ENCODE data around the gene VWC2L. TPM values are rescaled to one million over a fixed set of nuclear protein-coding genes. Genes with fewer than 3 reads are reported as not detected.

Gene VWC2L
- total and polyA plus RNA-seq, 7 experiments from 2014 or later: not detected

GRCh38 chr2:214395040-214395439 lies 15.8 kb upstream of the VWC2L start:
- Mint-ChIP-seq H3K36me3 (no peaks in the 10 kb centered on the region), H3K4me1 (no peaks in the 10 kb centered on the region), H3K9me3 (no peaks in the 10 kb centered on the region), H3K27ac (no peak overlapping the region), H3K27me3 (no peaks in the 10 kb centered on the region), H3K4me3 (no peak overlapping the region)
- Histone ChIP-seq H3K27me3 (ENCODE audit: control insufficient read depth in 2 of 2, insufficient read depth in 2 of 2, low read length in 2 of 2) (no peaks in the 10 kb centered on the region), H3K4me1 (ENCODE audit: control insufficient read depth in 2 of 2, insufficient read depth in 2 of 2, low read length in 2 of 2) (no peaks in the 10 kb centered on the region), H3K9me3 (ENCODE audit: control insufficient read depth in 2 of 3, low read length in 3 of 3) (no peaks in the 10 kb centered on the region), H3K36me3 (ENCODE audit: control insufficient read depth in 2 of 3, insufficient read depth in 3 of 3, low read length in 3 of 3) (no peaks in the 10 kb centered on the region), H3K4me3 (ENCODE audit: low read length) (no peak overlapping the region), H3K27ac (ENCODE audit: low read depth, low read length) (no peak overlapping the region)
- intact Hi-C loops (cut with micrococcal nuclease): no loop called here
- POLR2A ChIA-PET: no interaction called here
- CTCF ChIA-PET: no interaction called here
- DNase-seq (no peak), ATAC-seq (no peak)

GRCh38 chr2:214401580-214401979 lies 9.3 kb upstream of the VWC2L start:
- no peaks in the 10 kb centered on the region for H3K27me3 Mint-ChIP-seq
- H3K9me3 Mint-ChIP-seq: no peaks in the 10 kb centered on the region
- intact Hi-C loops (cut with micrococcal nuclease): no loop called here
- H3K27ac Mint-ChIP-seq: no peak overlapping the region
- ATAC-seq: no peak
- H3K4me1 ChIP-seq (ENCODE audit: control insufficient read depth in 2 of 2, insufficient read depth in 2 of 2, low read length in 2 of 2): no peaks in the 10 kb centered on the region
- CTCF ChIA-PET: no interaction called here
- H3K27me3 ChIP-seq (ENCODE audit: control insufficient read depth in 2 of 2, insufficient read depth in 2 of 2, low read length in 2 of 2): no peaks in the 10 kb centered on the region
- POLR2A ChIA-PET: no interaction called here
- H3K4me3 ChIP-seq (ENCODE audit: low read length): no peak overlapping the region
- H3K4me1 Mint-ChIP-seq: no peaks in the 10 kb centered on the region
- no peaks in the 10 kb centered on the region for H3K36me3 Mint-ChIP-seq
- H3K36me3 ChIP-seq (ENCODE audit: control insufficient read depth in 2 of 3, insufficient read depth in 3 of 3, low read length in 3 of 3): no peaks in the 10 kb centered on the region
- no peak for DNase-seq
- H3K9me3 ChIP-seq (ENCODE audit: control insufficient read depth in 2 of 3, low read length in 3 of 3): no peaks in the 10 kb centered on the region
- no peak overlapping the region for H3K27ac ChIP-seq (ENCODE audit: low read depth, low read length)
- no peak overlapping the region for H3K4me3 Mint-ChIP-seq

- H3K27ac Mint-ChIP-seq: no peak overlapping the region
- intact Hi-C loops (cut with micrococcal nuclease): no loop called here
- Histone ChIP-seq H3K27me3 (ENCODE audit: control insufficient read depth in 2 of 2, insufficient read depth in 2 of 2, low read length in 2 of 2) (no peaks in the 10 kb centered on the region), H3K27ac (ENCODE audit: low read depth, low read length) (no peak overlapping the region), H3K9me3 (ENCODE audit: control insufficient read depth in 2 of 3, low read length in 3 of 3) (no peaks in the 10 kb centered on the region), H3K4me1 (ENCODE audit: control insufficient read depth in 2 of 2, insufficient read depth in 2 of 2, low read length in 2 of 2) (no peaks in the 10 kb centered on the region), H3K36me3 (ENCODE audit: control insufficient read depth in 2 of 3, insufficient read depth in 3 of 3, low read length in 3 of 3) (no peaks in the 10 kb centered on the region), H3K4me3 (ENCODE audit: low read length) (no peak overlapping the region)
- no peak overlapping the region for H3K4me3 Mint-ChIP-seq
- no peaks in the 10 kb centered on the region for H3K27me3 Mint-ChIP-seq
- CTCF ChIA-PET: no interaction called here
- POLR2A ChIA-PET: no interaction called here
- no peak for ATAC-seq
- H3K36me3 Mint-ChIP-seq: no peaks in the 10 kb centered on the region
- DNase-seq: no peak
- H3K4me1 Mint-ChIP-seq: no peaks in the 10 kb centered on the region
- H3K9me3 Mint-ChIP-seq: peaks cover 0 to 8% (median 0%) of the 10 kb centered on the region in 11 donors
These were observed 602 bp upstream of the VWC2L start for GRCh38 chr2:214410128-214410775.

- no peaks in the 10 kb centered on the region for H3K4me1 Mint-ChIP-seq
- CTCF ChIA-PET: no interaction called here
These were observed 1.8 kb downstream of the VWC2L start for GRCh38 chr2:214412679-214413078.

GRCh38 chr2:214436470-214436869 lies 25.6 kb downstream of the VWC2L start:
- H3K9me3 Mint-ChIP-seq: peaks cover 0 to 4% (median 0%) of the 10 kb centered on the region in 11 donors
- DNase-seq: no peak
- no peaks in the 10 kb centered on the region for H3K36me3 Mint-ChIP-seq
- Histone ChIP-seq H3K27me3 (ENCODE audit: control insufficient read depth in 2 of 2, insufficient read depth in 2 of 2, low read length in 2 of 2) (no peaks in the 10 kb centered on the region), H3K36me3 (ENCODE audit: control insufficient read depth in 2 of 3, insufficient read depth in 3 of 3, low read length in 3 of 3) (no peaks in the 10 kb centered on the region), H3K27ac (ENCODE audit: low read depth, low read length) (no peak overlapping the region), H3K4me3 (ENCODE audit: low read length) (no peak overlapping the region), H3K4me1 (ENCODE audit: control insufficient read depth in 2 of 2, insufficient read depth in 2 of 2, low read length in 2 of 2) (no peaks in the 10 kb centered on the region), H3K9me3 (ENCODE audit: control insufficient read depth in 2 of 3, low read length in 3 of 3) (no peaks in the 10 kb centered on the region)
- no peak overlapping the region for H3K4me3 Mint-ChIP-seq
- CTCF ChIA-PET: no interaction called here
- POLR2A ChIA-PET: no interaction called here
- no peak overlapping the region for H3K27ac Mint-ChIP-seq
- intact Hi-C loops (cut with micrococcal nuclease): no loop called here
- peaks cover 0 to 8% (median 0%) of the 10 kb centered on the region in 5 donors for H3K27me3 Mint-ChIP-seq
- no peak for ATAC-seq
- no peaks in the 10 kb centered on the region for H3K4me1 Mint-ChIP-seq

More at GRCh38 chr2:214412679-214413078, 1.8 kb downstream of the VWC2L start:
- no peak for ATAC-seq
- H3K4me1 ChIP-seq (ENCODE audit: control insufficient read depth in 2 of 2, insufficient read depth in 2 of 2, low read length in 2 of 2): no peaks in the 10 kb centered on the region
- no peak for DNase-seq
- no peak overlapping the region for H3K27ac ChIP-seq (ENCODE audit: low read depth, low read length)
- intact Hi-C loops (cut with micrococcal nuclease): no loop called here
- H3K4me3 Mint-ChIP-seq: no peak overlapping the region
- no peaks in the 10 kb centered on the region for H3K9me3 ChIP-seq (ENCODE audit: control insufficient read depth in 2 of 3, low read length in 3 of 3)
- no peaks in the 10 kb centered on the region for H3K27me3 Mint-ChIP-seq
- no peak overlapping the region for H3K27ac Mint-ChIP-seq
- no peak overlapping the region for H3K4me3 ChIP-seq (ENCODE audit: low read length)
- no peaks in the 10 kb centered on the region for H3K36me3 Mint-ChIP-seq
- H3K27me3 ChIP-seq (ENCODE audit: control insufficient read depth in 2 of 2, insufficient read depth in 2 of 2, low read length in 2 of 2): no peaks in the 10 kb centered on the region
- H3K9me3 Mint-ChIP-seq: peaks cover 0 to 8% (median 0%) of the 10 kb centered on the region in 11 donors
- POLR2A ChIA-PET: no interaction called here
- H3K36me3 ChIP-seq (ENCODE audit: control insufficient read depth in 2 of 3, insufficient read depth in 3 of 3, low read length in 3 of 3): no peaks in the 10 kb centered on the region

GRCh38 chr2:214450118-214450894 lies 39.5 kb downstream of the VWC2L start:
- Mint-ChIP-seq H3K36me3 (no peaks in the 10 kb centered on the region), H3K27me3 (no peaks in the 10 kb centered on the region), H3K4me3 (no peak overlapping the region), H3K27ac (no peak overlapping the region), H3K4me1 (no peaks in the 10 kb centered on the region), H3K9me3 (peaks cover 0 to 6% (median 0%) of the 10 kb centered on the region in 11 donors)
- Histone ChIP-seq H3K4me3 (ENCODE audit: low read length) (no peak overlapping the region), H3K9me3 (ENCODE audit: control insufficient read depth in 2 of 3, low read length in 3 of 3) (no peaks in the 10 kb centered on the region), H3K36me3 (ENCODE audit: control insufficient read depth in 2 of 3, insufficient read depth in 3 of 3, low read length in 3 of 3) (no peaks in the 10 kb centered on the region), H3K27ac (ENCODE audit: low read depth, low read length) (no peak overlapping the region), H3K4me1 (ENCODE audit: control insufficient read depth in 2 of 2, insufficient read depth in 2 of 2, low read length in 2 of 2) (no peaks in the 10 kb centered on the region), H3K27me3 (ENCODE audit: control insufficient read depth in 2 of 2, insufficient read depth in 2 of 2, low read length in 2 of 2) (no peaks in the 10 kb centered on the region)
- intact Hi-C loops (cut with micrococcal nuclease): no loop called here
- ChIA-PET CTCF (no interaction called here), POLR2A (no interaction called here)
- no peak for ATAC-seq
- DNase-seq: no peak

Data from naive thymus-derived CD4-positive, alpha-beta T cell (primary cell).